ENCODE results near the gene LRRC8D.

DNA sequence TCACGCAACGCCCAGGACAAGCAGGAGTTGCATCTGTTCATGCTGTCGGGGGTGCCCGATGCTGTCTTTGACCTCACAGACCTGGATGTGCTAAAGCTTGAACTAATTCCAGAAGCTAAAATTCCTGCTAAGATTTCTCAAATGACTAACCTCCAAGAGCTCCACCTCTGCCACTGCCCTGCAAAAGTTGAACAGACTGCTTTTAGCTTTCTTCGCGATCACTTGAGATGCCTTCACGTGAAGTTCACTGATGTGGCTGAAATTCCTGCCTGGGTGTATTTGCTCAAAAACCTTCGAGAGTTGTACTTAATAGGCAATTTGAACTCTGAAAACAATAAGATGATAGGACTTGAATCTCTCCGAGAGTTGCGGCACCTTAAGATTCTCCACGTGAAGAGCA, 113.6 kb downstream of the LRRC8D start:
- TF ChIP-seq, protein P1, sequence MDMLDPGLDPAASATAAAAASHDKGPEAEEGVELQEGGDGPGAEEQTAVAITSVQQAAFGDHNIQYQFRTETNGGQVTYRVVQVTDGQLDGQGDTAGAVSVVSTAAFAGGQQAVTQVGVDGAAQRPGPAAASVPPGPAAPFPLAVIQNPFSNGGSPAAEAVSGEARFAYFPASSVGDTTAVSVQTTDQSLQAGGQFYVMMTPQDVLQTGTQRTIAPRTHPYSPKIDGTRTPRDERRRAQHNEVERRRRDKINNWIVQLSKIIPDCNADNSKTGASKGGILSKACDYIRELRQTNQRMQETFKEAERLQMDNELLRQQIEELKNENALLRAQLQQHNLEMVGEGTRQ (IDR thresholded peaks at IDR 0.05; ENCODE audit: low read depth, low read length), result no peak
- TF ChIP-seq CTCF (conservative IDR thresholded peaks at IDR 0.05; ENCODE audit: low read depth, low read length) (no peak), POLR2A (IDR thresholded peaks at IDR 0.05; ENCODE audit: low read depth, low read length) (no peak), RCOR1 (IDR thresholded peaks at IDR 0.05; ENCODE audit: insufficient replicate concordance, low read length) (no peak), CEBPB (IDR thresholded peaks at IDR 0.05; ENCODE audit: low read depth, low read length) (no peak), FOS (IDR thresholded peaks at IDR 0.05; ENCODE audit: low read depth, low read length) (no peak), MAFK (IDR thresholded peaks at IDR 0.05; ENCODE audit: low read depth, low read length) (no peak), RFX5 (IDR thresholded peaks at IDR 0.05; ENCODE audit: low read depth, low read length) (no peak), NFE2L2 (IDR thresholded peaks at IDR 0.05; ENCODE audit: low read depth, low read length) (no peak), BHLHE40 (IDR thresholded peaks at IDR 0.05; ENCODE audit: low read depth, low read length) (no peak), RAD21 (IDR thresholded peaks at IDR 0.05; ENCODE audit: low read length) (no peak)
